Activated naive CD4-positive, alpha-beta T cell (primary cell): ENCODE measurements around the gene KDM4C.
"Not testable (repeated sequence)": the region's sequence is repeated elsewhere in the genome, so short reads cannot be mapped to it uniquely, and the experiment has no call there.

Experiments used
- DNase-seq, 4 experiments: peaks; one replicate each; lab custom pipeline; 2025; lab: John Stamatoyannopoulos, UW

The KDM4C gene

GRCh38 chr9:6757456-6758247 lies at the start of gene KDM4C:
Gene KDM4C (plus strand): TSS chr9:6757973. CDS start chr9:6792989, 35,016 bp downstream.
- DNase-seq: peak; percentile 86 to 95 (median 88)

GRCh38 chr9:6708732-6709131 lies 49.0 kb upstream of the KDM4C start:
- no peak for DNase-seq

GRCh38 chr9:6711403-6711802 lies 46.4 kb upstream of the KDM4C start:
- no peak for DNase-seq

- no peak for DNase-seq
Observed at GRCh38 chr9:6712041-6712440, 45.7 kb upstream of the KDM4C start.

GRCh38 chr9:6714176-6714575 lies 43.6 kb upstream of the KDM4C start:
- no peak for DNase-seq

GRCh38 chr9:6715153-6715754 lies 42.5 kb upstream of the KDM4C start:
- DNase-seq: not testable (repeated sequence)

GRCh38 chr9:6715755-6716643 lies 41.8 kb upstream of the KDM4C start:
- peak in 3 of 4 experiments; percentile 29 to 55 (median 31) for DNase-seq

GRCh38 chr9:6716766-6717165 lies 41.0 kb upstream of the KDM4C start:
- no peak for DNase-seq

GRCh38 chr9:6723881-6724420 lies 33.8 kb upstream of the KDM4C start:
- no peak for DNase-seq

- no peak for DNase-seq
Observed at GRCh38 chr9:6733257-6733656, 24.5 kb upstream of the KDM4C start.

- no peak for DNase-seq
Observed at GRCh38 chr9:6733831-6734230, 23.9 kb upstream of the KDM4C start.

- no peak for DNase-seq
Observed at GRCh38 chr9:6735422-6735821, 22.4 kb upstream of the KDM4C start.

GRCh38 chr9:6739218-6739617 lies 18.6 kb upstream of the KDM4C start:
- no peak for DNase-seq

GRCh38 chr9:6748861-6749260 lies 8.9 kb upstream of the KDM4C start:
- not testable (repeated sequence) for DNase-seq

- DNase-seq: not testable (repeated sequence)
Observed at GRCh38 chr9:6754861-6755260, 2.9 kb upstream of the KDM4C start.

GRCh38 chr9:6757132-6757455 lies 679 bp upstream of the KDM4C start:
- DNase-seq: peak; percentile 65 to 83 (median 70)

GRCh38 chr9:6758248-6758497 lies 400 bp downstream of the KDM4C start:
- DNase-seq: no peak

- peak; percentile 26 to 55 (median 44) for DNase-seq
Observed at GRCh38 chr9:6758498-6759184, 868 bp downstream of the KDM4C start.

GRCh38 chr9:6759185-6759977 lies 1.6 kb downstream of the KDM4C start:
- DNase-seq: peak in 1 of 4 experiments; percentile 4

- no peak for DNase-seq
Observed at GRCh38 chr9:6761306-6761705, 3.5 kb downstream of the KDM4C start.

GRCh38 chr9:6763244-6763643 lies 5.5 kb downstream of the KDM4C start:
- DNase-seq: no peak
